ENCODE measurements around the gene RETSAT.

RETSAT gene

DNA sequence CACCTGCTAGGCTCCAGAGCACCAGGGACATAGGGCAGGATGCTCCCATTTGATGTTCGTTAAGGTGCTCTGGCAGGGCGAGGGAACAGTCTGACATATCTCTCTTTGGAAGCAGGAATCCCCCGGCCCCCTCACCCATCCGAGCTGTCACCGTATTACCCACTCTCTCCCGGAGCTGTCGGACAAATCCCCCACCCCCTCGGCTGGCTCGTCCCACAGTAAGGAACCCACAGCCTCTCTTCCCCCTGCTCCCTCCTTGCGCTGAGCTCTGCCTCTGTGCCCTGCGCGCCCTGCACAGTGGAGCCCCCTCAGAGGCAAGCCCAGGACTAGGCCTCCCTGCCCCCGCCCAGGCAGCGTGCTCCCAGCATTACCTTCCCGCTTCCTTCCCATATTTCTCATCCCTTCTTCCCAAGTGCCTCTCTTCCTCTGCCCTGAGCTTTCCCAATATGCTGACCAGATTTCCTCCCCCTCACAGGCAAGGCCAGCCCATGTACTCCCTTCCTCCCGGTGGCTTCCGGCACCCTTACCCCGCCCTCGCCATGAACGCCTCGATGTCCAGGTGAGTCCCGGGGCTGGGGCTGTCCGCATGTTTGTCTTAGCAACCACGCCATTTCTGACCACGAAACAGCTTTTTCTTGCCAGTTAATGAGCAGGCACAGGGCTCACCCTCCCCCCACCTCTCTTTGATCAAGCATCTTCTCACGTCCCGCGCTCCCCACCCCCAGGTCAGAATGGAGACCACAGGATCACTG, 50.4 kb downstream of the RETSAT start:
- no peak for DNase-seq

DNA sequence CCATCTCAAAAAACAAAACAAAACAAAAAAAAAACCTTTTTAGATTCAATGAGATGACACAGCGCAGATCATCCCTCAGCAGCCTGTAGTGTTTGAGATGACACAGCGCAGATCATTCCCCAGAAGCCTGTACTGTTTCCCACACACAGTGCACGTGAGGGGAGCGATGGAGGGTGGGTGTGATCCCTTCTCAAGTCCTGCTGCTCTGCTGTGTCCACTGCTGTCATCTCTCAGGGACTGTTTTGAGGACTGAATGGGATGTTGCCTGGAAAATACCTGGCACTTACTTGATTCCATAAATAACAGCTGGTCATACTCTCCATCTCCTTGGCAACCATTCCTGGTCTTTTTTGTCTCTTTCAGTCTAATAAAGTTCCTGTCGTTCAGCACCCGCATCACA, 52.2 kb downstream of the RETSAT start:
- no peak for DNase-seq
